Vagina (tissue), 2 donors: ENCODE data around the gene ELMO1.

Experiments used
- CTCF ChIP-seq, 3 experiments: fragments of 450-650 bp in 2 of 3; fragments of 200-600 bp in 1 of 3; sonication (generic) in 1 of 3; IDR thresholded peaks; one replicate each; pipeline ENCODE4 v1.5.1; 2017 to 2019; ENCODE audit warnings: antibody characterized with exemption in 3 of 3, mild to moderate bottlenecking in 2 of 3, moderate library complexity in 2 of 3
- POLR2A ChIP-seq, 2 donors: fragments of 450-650 bp; IDR thresholded peaks; one replicate each; pipeline ENCODE4 v1.6.1; 2017; ENCODE audit warnings: antibody characterized with exemption in 2 of 2, mild to moderate bottlenecking in 2 of 2, moderate library complexity in 2 of 2

- no peak for TF ChIP-seq CTCF (IDR thresholded peaks at IDR 0.05)
- no peak for TF ChIP-seq POLR2A (IDR thresholded peaks at IDR 0.05)
Measured at GRCh38 chr7:36851382-36851781, 597.3 kb downstream of the ELMO1 start.
